Stomach (tissue), 9 donors: ENCODE data around the gene RAPGEF1. TPM values are rescaled to one million over a fixed set of nuclear protein-coding genes. Genes with fewer than 3 reads are reported as not detected.
"Not testable (repeated sequence)": the region's sequence is repeated elsewhere in the genome, so short reads cannot be mapped to it uniquely, and the experiment has no call there.

Experiments
- DNase-seq, 2 donors: peaks; one replicate each; pipeline versions ENCODE4 v3.0.0 to v3.0.0-alpha.2; 2013 to 2019
- H3K27ac ChIP-seq, 5 donors: fragments of 200-600 bp in 4 of 5; sonication (generic) in 4 of 5; one replicate each; pipeline ENCODE4 v1.5.1; 2013 to 2019; ENCODE audit warnings: mild to moderate bottlenecking in 1 of 5, moderate library complexity in 1 of 5
- H3K27me3 ChIP-seq, 3 donors: fragments of 200-600 bp; sonication (generic); one replicate each; pipeline ENCODE4 v1.5.1; 2017 to 2019; ENCODE audit warnings: mixed run types in 1 of 3
- H3K36me3 ChIP-seq, 4 donors: fragments of 200-600 bp; sonication (generic); 1 replicate in 3 of 4; 2 replicates in 1 of 4; pipeline ENCODE4 v1.5.1; 2016 to 2019
- H3K4me1 ChIP-seq, 4 donors: fragments of 200-600 bp; sonication (generic); one replicate each; pipeline ENCODE4 v1.5.1; 2016 to 2019
- H3K4me3 ChIP-seq, 4 donors: fragments of 200-600 bp; sonication (generic) in 3 of 4; one replicate each; pipeline ENCODE4 v1.5.1; 2016 to 2019; ENCODE audit warnings: mild to moderate bottlenecking in 1 of 4
- H3K9me3 ChIP-seq, 4 donors: fragments of 200-600 bp; sonication (generic); one replicate each; pipeline ENCODE4 v1.5.1; 2016 to 2019
- EP300 ChIP-seq: sonication (generic); formaldehyde crosslinking; IDR thresholded peaks from one replicate; pipeline ENCODE4 v1.6.1; 2017; ENCODE audit warnings: antibody characterized with exemption
- POLR2A ChIP-seq, 4 donors: fragments of 450-650 bp; IDR thresholded peaks; one replicate each; pipeline ENCODE4 v1.6.1; 2016; ENCODE audit warnings: antibody characterized with exemption in 4 of 4, control low read depth in 2 of 4, mild to moderate bottlenecking in 1 of 4, moderate library complexity in 1 of 4
- POLR2AphosphoS5 ChIP-seq, 3 donors: sonication (generic); formaldehyde crosslinking; IDR thresholded peaks; one replicate each; pipeline ENCODE4 v1.6.1; 2016; ENCODE audit warnings: antibody characterized with exemption in 3 of 3
- WGBS, 5 donors: extraction: QIAGEN DNeasy Blood & Tissue Kit in 3 of 5; methylation state at CpG; one replicate each; pipeline versions ENCODE4 v1.1.5 to v1.1.7; 2013 to 2018; 5-methylcytosine and 5-hydroxymethylcytosine counted together
- intact Hi-C: fragments of 100-400 bp; cut with DNase I; formaldehyde crosslinking; loops from one replicate; pipeline ENCODE4 v1.15.1; 2023; ENCODE audit warnings: low total_unique reads
- polyA plus RNA-seq, 3 donors: library from polyadenylated mRNA; stranded (reverse); fragments of 200-250 nt; gene quantifications; one replicate each; pipeline ENCODE4 v1.2.3, GENCODE V29; 2013
- total RNA-seq, 5 donors: library from RNA; depleted of rRNA; stranded (reverse); fragments of >200 nt; gene quantifications; one replicate each; pipeline versions ENCODE4 v1.1.0 to v1.2.3, GENCODE V29; 2014 to 2016
- TF ChIP-seq, protein P1 (sequence below), 7 experiments: fragments of 450-650 bp in 4 of 7; fragments of 200-600 bp in 3 of 7; sonication (generic) in 3 of 7; IDR thresholded peaks; one replicate each; pipeline ENCODE4 v1.5.1; 2016 to 2019; ENCODE audit warnings: antibody characterized with exemption in 7 of 7, control low read depth in 2 of 7, mild to moderate bottlenecking in 1 of 7
- donor health status: healthy with polysubstance abuse.
- donor health status: Bipolar disorder and iron deficiency.
- donor health status: healthy.

Gene RAPGEF1
- total and polyA plus RNA-seq, 8 donors, result 8.4 to 84.6 (median 45.1) TPM

DNA sequence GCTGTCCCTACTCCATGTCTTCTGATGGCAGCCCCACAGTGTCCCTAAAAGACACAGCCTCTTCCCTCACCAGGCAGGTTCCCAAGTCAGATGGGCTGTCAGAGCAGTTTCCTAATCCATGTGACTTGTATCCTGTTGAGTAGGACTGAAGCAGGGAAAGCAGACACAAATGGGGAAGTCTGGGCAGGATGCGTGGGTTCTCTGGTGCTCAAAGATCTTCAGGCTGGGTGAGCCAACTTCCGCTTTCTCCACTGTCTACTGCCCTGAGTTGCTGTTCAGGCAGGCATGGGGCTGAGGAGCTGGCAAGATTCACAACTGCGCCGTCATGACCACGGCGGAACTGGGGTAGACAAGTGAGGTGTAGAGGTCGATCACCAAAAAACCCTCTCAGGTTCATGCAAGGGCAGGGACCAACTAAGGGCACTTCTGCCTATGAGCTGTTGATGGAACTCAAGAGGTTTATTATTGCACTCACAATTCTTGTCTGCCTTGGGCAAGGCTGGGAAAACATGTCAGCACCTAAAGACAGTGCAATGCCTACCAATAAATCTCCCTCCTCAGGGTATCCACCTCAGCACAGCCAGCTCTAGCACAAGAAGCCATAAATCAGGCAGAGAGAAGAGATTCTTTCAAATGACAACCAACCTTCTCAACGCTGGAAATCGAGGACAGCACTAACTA is 83.4 kb downstream of the RAPGEF1 start:
- intact Hi-C loops, result no loop called here
- Histone ChIP-seq H3K4me1 (peaks cover 46 to 84% (median 65%) of the 10 kb centered on the region in 4 donors), H3K4me3 (no peak overlapping the region), H3K27ac (peak overlapping the region; percentile 11 to 83 (median 69)), H3K36me3 (no peaks in the 10 kb centered on the region), H3K9me3 (no peaks in the 10 kb centered on the region), H3K27me3 (no peaks in the 10 kb centered on the region)
- DNase-seq, result peak; percentile 62 to 75
- TF ChIP-seq POLR2AphosphoS5 (IDR thresholded peaks at IDR 0.05), result peak in 2 of 3 donors; percentile 19 to 45
- TF ChIP-seq, protein P1, sequence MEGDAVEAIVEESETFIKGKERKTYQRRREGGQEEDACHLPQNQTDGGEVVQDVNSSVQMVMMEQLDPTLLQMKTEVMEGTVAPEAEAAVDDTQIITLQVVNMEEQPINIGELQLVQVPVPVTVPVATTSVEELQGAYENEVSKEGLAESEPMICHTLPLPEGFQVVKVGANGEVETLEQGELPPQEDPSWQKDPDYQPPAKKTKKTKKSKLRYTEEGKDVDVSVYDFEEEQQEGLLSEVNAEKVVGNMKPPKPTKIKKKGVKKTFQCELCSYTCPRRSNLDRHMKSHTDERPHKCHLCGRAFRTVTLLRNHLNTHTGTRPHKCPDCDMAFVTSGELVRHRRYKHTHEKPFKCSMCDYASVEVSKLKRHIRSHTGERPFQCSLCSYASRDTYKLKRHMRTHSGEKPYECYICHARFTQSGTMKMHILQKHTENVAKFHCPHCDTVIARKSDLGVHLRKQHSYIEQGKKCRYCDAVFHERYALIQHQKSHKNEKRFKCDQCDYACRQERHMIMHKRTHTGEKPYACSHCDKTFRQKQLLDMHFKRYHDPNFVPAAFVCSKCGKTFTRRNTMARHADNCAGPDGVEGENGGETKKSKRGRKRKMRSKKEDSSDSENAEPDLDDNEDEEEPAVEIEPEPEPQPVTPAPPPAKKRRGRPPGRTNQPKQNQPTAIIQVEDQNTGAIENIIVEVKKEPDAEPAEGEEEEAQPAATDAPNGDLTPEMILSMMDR (IDR thresholded peaks at IDR 0.05), result no peak
- WGBS, 5 donors, result 54 to 81% (median 74%) methylated on average over 9 of the region's 9 CpGs

DNA sequence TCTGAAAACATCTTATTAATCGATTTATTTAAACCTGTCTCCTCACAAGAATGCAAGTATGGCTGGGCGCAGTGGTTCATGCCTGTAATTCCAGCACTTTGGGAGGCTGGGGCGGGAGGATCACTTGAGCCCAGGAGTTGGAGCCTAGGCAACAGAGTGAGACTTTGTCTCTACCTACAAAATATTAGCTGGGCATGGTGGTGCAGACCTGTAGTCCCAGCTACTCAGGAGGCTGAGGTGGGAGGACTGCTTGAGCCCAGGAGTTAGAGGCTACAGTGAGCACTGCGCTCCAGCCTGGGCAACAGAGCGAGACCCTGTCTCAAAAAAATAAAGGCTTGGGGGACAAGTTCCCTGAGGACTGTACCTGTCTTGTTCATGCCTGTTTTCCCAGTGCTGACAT is 85.5 kb downstream of the RAPGEF1 start:
- 94 to 97% (median 95%) methylated on average over 5 of the region's 5 CpGs for WGBS, 5 donors
- H3K9me3 ChIP-seq, H3K4me3 ChIP-seq, H3K27me3 ChIP-seq, DNase-seq, intact Hi-C loops: not testable (repeated sequence)
- Histone ChIP-seq H3K36me3 (peaks cover 0 to 15% (median 9%) of the 10 kb centered on the region in 4 donors), H3K27ac (peak overlapping the region; percentile 62 to 83 (median 74)), H3K4me1 (peaks cover 46 to 81% (median 59%) of the 10 kb centered on the region in 4 donors)

DNA sequence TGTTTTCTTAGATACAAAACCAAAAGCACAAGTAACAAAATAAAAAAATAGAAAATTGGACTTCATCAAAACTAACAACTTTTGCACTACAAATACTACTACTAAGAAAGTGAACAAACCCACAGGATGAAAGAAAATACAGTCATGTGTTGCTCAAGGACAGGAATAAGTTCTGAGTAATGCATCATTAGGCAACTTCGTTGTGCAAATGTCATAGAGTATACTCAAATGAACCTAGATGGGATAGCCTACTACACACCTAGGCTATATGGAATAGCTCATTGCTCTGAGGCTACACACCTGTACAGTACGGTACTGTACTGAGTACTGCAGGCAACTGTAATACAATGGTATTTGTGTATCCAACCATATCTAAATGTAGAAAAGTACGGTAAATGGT is 88.3 kb downstream of the RAPGEF1 start:
- no peaks in the 10 kb centered on the region for H3K27me3 ChIP-seq
- H3K36me3 ChIP-seq, result peaks cover 0 to 25% (median 21%) of the 10 kb centered on the region in 4 donors
- 46 to 63% (median 53%) methylated on average over 3 of the region's 3 CpGs for WGBS, 5 donors
- H3K27ac ChIP-seq, result peak overlapping the region in 2 of 5 donors; percentile 62 to 63
- no peaks in the 10 kb centered on the region for H3K9me3 ChIP-seq
- no peak overlapping the region for H3K4me3 ChIP-seq
- H3K4me1 ChIP-seq, result peaks cover 21 to 53% (median 33%) of the 10 kb centered on the region in 4 donors
- intact Hi-C loops, result no loop called here
- peak in 1 of 3 donors; percentile 21 for TF ChIP-seq POLR2AphosphoS5 (IDR thresholded peaks at IDR 0.05)
- no peak for TF ChIP-seq EP300
- DNase-seq, result no peak

DNA sequence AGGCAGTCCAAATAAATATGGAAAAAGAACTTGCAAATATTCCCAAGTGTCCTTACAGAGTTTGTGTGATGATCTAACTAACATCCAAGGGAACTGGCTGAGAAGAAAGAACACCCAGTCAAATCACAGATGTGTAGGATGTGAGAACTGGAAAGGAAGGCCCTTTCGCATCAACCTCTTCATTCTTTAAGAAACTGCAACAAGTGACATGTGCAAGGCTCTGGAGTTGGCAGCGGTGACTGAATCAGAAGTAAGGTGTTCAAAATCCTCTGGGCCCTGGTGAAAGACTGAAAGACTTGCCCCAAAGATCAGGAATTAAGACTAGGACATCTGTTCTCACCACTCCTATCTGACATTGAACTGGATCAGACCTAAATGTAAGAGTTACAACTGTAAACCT is 88.7 kb downstream of the RAPGEF1 start:
- peak overlapping the region in 2 of 5 donors; percentile 62 to 63 for H3K27ac ChIP-seq

DNA sequence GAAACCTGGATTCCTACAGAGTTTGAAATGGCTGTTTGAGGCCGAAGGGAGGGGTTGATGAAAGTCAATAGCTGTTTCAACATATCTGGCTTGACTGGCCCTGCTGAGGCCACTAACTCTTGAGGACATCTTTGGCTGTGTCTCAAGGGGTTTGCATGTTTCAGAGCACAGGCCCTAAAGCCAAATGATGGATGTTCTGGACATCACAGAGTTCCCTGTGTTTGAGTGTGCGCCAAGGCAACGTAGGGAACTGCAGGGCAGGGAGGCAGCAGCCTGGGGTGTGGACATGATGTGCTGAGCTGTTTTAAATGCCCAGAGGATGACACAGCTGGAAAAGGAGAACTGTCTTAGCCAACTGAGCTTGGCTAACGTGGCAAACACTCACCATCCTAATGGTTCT is 89.6 kb downstream of the RAPGEF1 start:
- WGBS, 5 donors, result 66 to 83% (median 71%) methylated on average over 4 of the region's 4 CpGs
- intact Hi-C loops, result no loop called here

More for the DNA sequence above, 88.7 kb downstream of the RAPGEF1 start:
- WGBS, 5 donors, result 93 to 97% (median 96%) methylated on average over 2 of the region's 2 CpGs
- H3K9me3 ChIP-seq, result no peaks in the 10 kb centered on the region
- no peak overlapping the region for H3K4me3 ChIP-seq
- TF ChIP-seq POLR2A (IDR thresholded peaks at IDR 0.05) (no peak), POLR2AphosphoS5 (IDR thresholded peaks at IDR 0.05) (no peak), EP300 (no peak)
- TF ChIP-seq, protein P1 (IDR thresholded peaks at IDR 0.05), result no peak
- peaks cover 16 to 49% (median 29%) of the 10 kb centered on the region in 4 donors for H3K4me1 ChIP-seq
- H3K27me3 ChIP-seq, result no peaks in the 10 kb centered on the region
- intact Hi-C loops, result no loop called here
- no peak for DNase-seq
- peaks cover 0 to 29% (median 25%) of the 10 kb centered on the region in 4 donors for H3K36me3 ChIP-seq

More for the DNA sequence above, 89.6 kb downstream of the RAPGEF1 start:
- H3K27ac ChIP-seq, result peak overlapping the region in 3 of 5 donors; percentile 52 to 63 (median 62)
- no peak overlapping the region for H3K4me3 ChIP-seq
- H3K9me3 ChIP-seq, result no peaks in the 10 kb centered on the region
- TF ChIP-seq POLR2AphosphoS5 (IDR thresholded peaks at IDR 0.05) (peak in 1 of 3 donors; percentile 17), POLR2A (IDR thresholded peaks at IDR 0.05) (no peak)
- TF ChIP-seq, protein P1 (IDR thresholded peaks at IDR 0.05), result no peak
- H3K4me1 ChIP-seq, result peaks cover 10 to 46% (median 26%) of the 10 kb centered on the region in 4 donors
- H3K36me3 ChIP-seq, result peaks cover 0 to 35% (median 30%) of the 10 kb centered on the region in 4 donors
- no peaks in the 10 kb centered on the region for H3K27me3 ChIP-seq
- DNase-seq, result no peak
